SK-N-SH (cell line): ENCODE data around the gene TNFRSF12A.
"Not testable (repeated sequence)": the region's sequence is repeated elsewhere in the genome, so short reads cannot be mapped to it uniquely, and the experiment has no call there.

Experiments
- CTCF ChIP-seq: fragments of 200-600 bp; sonication (generic); IDR thresholded peaks from 2 replicates; pipeline ENCODE4 v1.6.1; 2017; ENCODE audit warnings: antibody characterized with exemption, mild to moderate bottlenecking, moderate library complexity
- EP300 ChIP-seq, 2 experiments: IDR thresholded peaks; 2 replicates each; pipeline versions ENCODE4 v1.4.0 to v1.6.1; 2012; ENCODE audit warnings: borderline replicate concordance in 1 of 2, low read depth in 1 of 2, low read length in 1 of 2
- GATA2 ChIP-seq: sonication (generic); formaldehyde crosslinking; IDR thresholded peaks from 2 replicates; pipeline ENCODE4 v1.5.0; 2020; ENCODE audit warnings: mild to moderate bottlenecking, missing genetic modification reagents
- JUND ChIP-seq: IDR thresholded peaks from 2 replicates; pipeline ENCODE4 v1.4.0; 2012
- MAX ChIP-seq: IDR thresholded peaks from 2 replicates; pipeline ENCODE4 v1.4.0; 2012; ENCODE audit warnings: low read depth
- NFIC ChIP-seq: IDR thresholded peaks from 2 replicates; pipeline ENCODE4 v1.4.0; 2012; ENCODE audit warnings: borderline replicate concordance
- NRF1 ChIP-seq: IDR thresholded peaks from 2 replicates; pipeline ENCODE4 v1.6.1; 2012; ENCODE audit warnings: low read depth, mild to moderate bottlenecking, low read length
- PBX3 ChIP-seq: IDR thresholded peaks from 2 replicates; pipeline ENCODE4; 2012
- POLR2AphosphoS5 ChIP-seq: IDR thresholded peaks from 2 replicates; pipeline ENCODE4 v1.6.1; 2012; ENCODE audit warnings: low read depth, low read length
- RFX5 ChIP-seq: IDR thresholded peaks from 2 replicates; pipeline ENCODE4 v1.6.1; 2012; ENCODE audit warnings: mild to moderate bottlenecking, improper control_type of control experiment, low read length
- SMC3 ChIP-seq: IDR thresholded peaks from 2 replicates; pipeline ENCODE4 v1.6.1; 2012; ENCODE audit warnings: low read depth, low read length, improper control_type of control experiment
- TAF1 ChIP-seq: IDR thresholded peaks from 2 replicates; pipeline ENCODE4 v1.6.1; 2012; ENCODE audit warnings: low read depth, mild to moderate bottlenecking, low read length, moderate library complexity, borderline replicate concordance
- USF2 ChIP-seq: fragments of 150-350 bp; IDR thresholded peaks from 2 replicates; pipeline ENCODE4 v1.6.1; 2017; ENCODE audit warnings: antibody characterized with exemption, low read length, low read depth, borderline replicate concordance

- not testable (repeated sequence) for TF ChIP-seq USF2; CTCF; PBX3; RFX5; GATA2 (CRISPR knock-in tag); TAF1; NFIC; JUND; MAX; EP300 (IDR thresholded peaks at IDR 0.05; ENCODE audit: borderline replicate concordance in 1 of 2, low read depth in 1 of 2, low read length in 1 of 2); SMC3; NRF1; POLR2AphosphoS5
Measured at GRCh38 chr16:3069146-3069545, 49.0 kb downstream of the TNFRSF12A start.
